Right lobe of liver (tissue), 6 donors: ENCODE measurements around the gene NOXO1. TPM values are rescaled to one million over a fixed set of nuclear protein-coding genes. Genes with fewer than 3 reads are reported as not detected.

Source experiments
- ATAC-seq, 4 donors: fragments of 200-7000 bp; cut with Tn5 transposase; one replicate each; pipeline ENCODE4 v1.9.1; 2020; ENCODE audit warnings: mild to moderate bottlenecking in 4 of 4, moderate library complexity in 4 of 4
- DNase-seq, 3 donors: peaks; one replicate each; pipeline ENCODE4 v3.0.0-alpha.2; 2020
- H3K27ac ChIP-seq, 3 donors: fragments of 200-600 bp; one replicate each; pipeline ENCODE4 v1.8.0; 2022
- H3K27me3 ChIP-seq, 2 donors: fragments of 200-600 bp; one replicate each; pipeline ENCODE4 v1.8.0; 2022
- H3K36me3 ChIP-seq, 4 donors: fragments of 200-600 bp; sonication (generic) in 1 of 4; one replicate each; pipeline versions ENCODE4 v1.5.1 to v1.8.0; 2017 to 2022; ENCODE audit warnings: control low read depth in 1 of 4
- H3K4me1 ChIP-seq, 4 donors: fragments of 200-600 bp; sonication (generic) in 1 of 4; one replicate each; pipeline versions ENCODE4 v1.5.1 to v1.8.0; 2017 to 2022; ENCODE audit warnings: control low read depth in 1 of 4
- H3K4me3 ChIP-seq, 3 donors: fragments of 200-600 bp; one replicate each; pipeline ENCODE4 v1.8.0; 2022
- H3K9me3 ChIP-seq, 4 donors: fragments of 200-600 bp; sonication (generic) in 1 of 4; one replicate each; pipeline versions ENCODE4 v1.5.1 to v1.8.0; 2017 to 2022; ENCODE audit warnings: control low read depth in 1 of 4
- CTCF ChIP-seq, 4 donors: fragments of 200-600 bp in 3 of 4; fragments of 450-650 bp in 1 of 4; IDR thresholded peaks; one replicate each; pipeline versions ENCODE4 v1.5.1 to v1.8.0; 2016 to 2022; ENCODE audit warnings: antibody characterized with exemption in 4 of 4, mild to moderate bottlenecking in 2 of 4
- POLR2A ChIP-seq: fragments of 450-650 bp; IDR thresholded peaks from one replicate; pipeline ENCODE4 v1.6.1; 2017; ENCODE audit warnings: antibody characterized with exemption, mild to moderate bottlenecking
- WGBS: methylation state at CpG from one replicate; pipeline ENCODE4 v1.1.6; 2018; ENCODE audit warnings: low coverage, low lambda C conversion rate; ENCODE audit not compliant: insufficient coverage; ENCODE audit errors: missing lambda C conversion rate; 5-methylcytosine and 5-hydroxymethylcytosine counted together
- intact Hi-C, 2 donors: fragments of 100-400 bp; cut with DNase I; formaldehyde crosslinking; loops; one replicate each; pipeline versions ENCODE4 v1.11.2 to v1.14.1; 2022
- total RNA-seq, 6 experiments: library from RNA; depleted of rRNA in 2 of 6; stranded (reverse); fragments of >200 nt in 2 of 6; fragmentation: NEBNext Ultra II Directional in 3 of 6; extraction: Animal tissue kit (Norgen Biotek cat#: 25700) in 3 of 6; gene quantifications; one replicate each; pipeline versions ENCODE4 v1.1.0 to v1.2.4, GENCODE V29; 2016 to 2023
- donor health status: DM: no; HTN: yes; CAD: no.
- donor health status: DM: no; HTN: no; CAD: no.
- donor health status: DM: no; HTN: no; CAD: no.
- donor health status: DM: no; HTN: yes; CAD: no.
- donor health status: DM: no; HTN: yes; CAD: no.

Gene NOXO1
- total RNA-seq, 6 experiments from 2014 or later: 0.51 to 1.3 (median 0.60) TPM; not detected in 2

- intact Hi-C loops: no loop called here
- H3K27ac ChIP-seq: peak overlapping the region; percentile 39 to 78 (median 53)
- H3K4me1 ChIP-seq: peaks cover 0 to 18% (median 8%) of the 10 kb centered on the region in 4 donors
- H3K27me3 ChIP-seq: no peaks in the 10 kb centered on the region
- TF ChIP-seq POLR2A: no peak
- ATAC-seq (no peak), DNase-seq (no peak)
- WGBS: 26% methylated on average over 14 of the region's 19 CpGs
- H3K36me3 ChIP-seq: peaks cover 0 to 17% (median 0%) of the 10 kb centered on the region in 4 donors
- no peaks in the 10 kb centered on the region for H3K9me3 ChIP-seq
- peak overlapping the region; percentile 75 to 98 (median 91) for H3K4me3 ChIP-seq
Observed at GRCh38 chr16:1982991-1983543, 1.8 kb upstream of the NOXO1 start.

- WGBS: 80% methylated on average over 1 of the region's 5 CpGs
- intact Hi-C loops: no loop called here
- TF ChIP-seq CTCF (IDR thresholded peaks at IDR 0.05) (no peak), POLR2A (no peak)
- ATAC-seq (no peak), DNase-seq (no peak)
- no peak overlapping the region for H3K4me3 ChIP-seq
- H3K36me3 ChIP-seq: peaks cover 0 to 26% (median 0%) of the 10 kb centered on the region in 4 donors
- no peaks in the 10 kb centered on the region for H3K27me3 ChIP-seq
- H3K4me1 ChIP-seq: peaks cover 0 to 18% (median 8%) of the 10 kb centered on the region in 4 donors
- H3K9me3 ChIP-seq: no peaks in the 10 kb centered on the region
- no peak overlapping the region for H3K27ac ChIP-seq
Observed at GRCh38 chr16:1982013-1982433, 754 bp upstream of the NOXO1 start.

- no peak for TF ChIP-seq CTCF (IDR thresholded peaks at IDR 0.05)
- no peak for TF ChIP-seq POLR2A
- Histone ChIP-seq H3K36me3 (peaks cover 0 to 27% (median 7%) of the 10 kb centered on the region in 4 donors), H3K27ac (no peak overlapping the region), H3K27me3 (no peaks in the 10 kb centered on the region), H3K4me3 (no peak overlapping the region), H3K9me3 (no peaks in the 10 kb centered on the region), H3K4me1 (peaks cover 0 to 18% (median 8%) of the 10 kb centered on the region in 4 donors)
- WGBS: 47% methylated on average over 5 of the region's 16 CpGs
- DNase-seq (no peak), ATAC-seq (no peak)
- intact Hi-C loops: no loop called here
Observed at GRCh38 chr16:1980770-1981087, 540 bp downstream of the NOXO1 start.

- DNase-seq: no peak
- Histone ChIP-seq H3K4me3 (no peak overlapping the region), H3K4me1 (peaks cover 0 to 16% (median 8%) of the 10 kb centered on the region in 4 donors), H3K27ac (no peak overlapping the region), H3K27me3 (no peaks in the 10 kb centered on the region), H3K9me3 (no peaks in the 10 kb centered on the region), H3K36me3 (peaks cover 0 to 27% (median 10%) of the 10 kb centered on the region in 4 donors)
- no peak for ATAC-seq
- no peak for TF ChIP-seq CTCF (IDR thresholded peaks at IDR 0.05)
- no peak for TF ChIP-seq POLR2A
- intact Hi-C loops: no loop called here
- 52% methylated on average over 3 of the region's 53 CpGs for WGBS
Observed at GRCh38 chr16:1980030-1980769, 1.1 kb downstream of the NOXO1 start.
